Chondrocyte (in vitro differentiated cells): ENCODE results near the gene FASTK. TPM values are rescaled to one million over a fixed set of nuclear protein-coding genes. Genes with fewer than 3 reads are reported as not detected.

Experiments
- DNase-seq: peaks from one replicate; pipeline ENCODE4 v3.0.0; 2021; ENCODE audit warnings: mixed read lengths, low spot score
- H3K27ac Mint-ChIP-seq: one replicate; pipeline ENCODE4 v1.8.0; 2021; ENCODE audit warnings: mild to moderate bottlenecking, moderate library complexity, mixed read lengths; ENCODE audit not compliant: unreplicated experiment
- H3K27me3 Mint-ChIP-seq: 2 replicates; pipeline ENCODE4 v1.8.0; 2021; ENCODE audit warnings: low read depth, mixed read lengths
- H3K36me3 Mint-ChIP-seq: 2 replicates; pipeline ENCODE4 v1.8.0; 2021; ENCODE audit warnings: low read depth, mixed read lengths
- H3K4me1 Mint-ChIP-seq: 2 replicates; pipeline ENCODE4 v1.8.0; 2021; ENCODE audit warnings: low read depth, mild to moderate bottlenecking, mixed read lengths
- H3K4me3 Mint-ChIP-seq: one replicate; pipeline ENCODE4 v1.8.0; 2021; ENCODE audit warnings: mild to moderate bottlenecking, moderate library complexity, mixed read lengths; ENCODE audit not compliant: unreplicated experiment
- H3K9me3 Mint-ChIP-seq: 2 replicates; pipeline ENCODE4 v1.8.0; 2021; ENCODE audit warnings: low read depth, mixed read lengths
- CTCF ChIP-seq: fragments of 200-600 bp; sonication (generic); IDR thresholded peaks from 2 replicates; pipeline ENCODE4 v1.5.0; 2021; ENCODE audit warnings: antibody characterized with exemption, mild to moderate bottlenecking, moderate library complexity
- total RNA-seq: library from RNA; stranded (reverse); gene quantifications from 3 replicates; pipeline ENCODE4 v1.2.1, GENCODE V29; 2021

Gene FASTK
- total RNA-seq, 1 donor from 2014 or later: 83.8 TPM

GRCh38 chr7:151107882-151108281 lies 27.3 kb upstream of the FASTK start:
- Mint-ChIP-seq H3K27ac (no peak overlapping the region), H3K36me3 (no peaks in the 10 kb centered on the region), H3K4me1 (peaks cover 31% of the 10 kb centered on the region), H3K27me3 (no peaks in the 10 kb centered on the region), H3K9me3 (no peaks in the 10 kb centered on the region), H3K4me3 (no peak overlapping the region)
- DNase-seq: no peak
- no peak for TF ChIP-seq CTCF

- Mint-ChIP-seq H3K4me1 (peaks cover 27% of the 10 kb centered on the region), H3K36me3 (no peaks in the 10 kb centered on the region), H3K4me3 (peak overlapping the region; percentile 33), H3K27me3 (no peaks in the 10 kb centered on the region), H3K27ac (peak overlapping the region; percentile 89), H3K9me3 (no peaks in the 10 kb centered on the region)
- DNase-seq: no peak
- no peak for TF ChIP-seq CTCF
These were observed 24.0 kb upstream of the FASTK start for GRCh38 chr7:151104411-151105235.

- TF ChIP-seq CTCF: no peak
- no peaks in the 10 kb centered on the region for H3K9me3 Mint-ChIP-seq
- H3K4me1 Mint-ChIP-seq: peaks cover 24% of the 10 kb centered on the region
- no peaks in the 10 kb centered on the region for H3K36me3 Mint-ChIP-seq
- DNase-seq: no peak
- H3K27me3 Mint-ChIP-seq: no peaks in the 10 kb centered on the region
- no peak overlapping the region for H3K27ac Mint-ChIP-seq
- no peak overlapping the region for H3K4me3 Mint-ChIP-seq
These were observed 23.4 kb upstream of the FASTK start for GRCh38 chr7:151103973-151104372.

- H3K36me3 Mint-ChIP-seq: no peaks in the 10 kb centered on the region
- H3K4me1 Mint-ChIP-seq: peaks cover 24% of the 10 kb centered on the region
- no peaks in the 10 kb centered on the region for H3K27me3 Mint-ChIP-seq
- H3K9me3 Mint-ChIP-seq: no peaks in the 10 kb centered on the region
- no peak for TF ChIP-seq CTCF
- no peak overlapping the region for H3K27ac Mint-ChIP-seq
- H3K4me3 Mint-ChIP-seq: no peak overlapping the region
- no peak for DNase-seq
These were observed 22.4 kb upstream of the FASTK start for GRCh38 chr7:151102991-151103390.

GRCh38 chr7:151101621-151102396 lies 21.2 kb upstream of the FASTK start:
- no peaks in the 10 kb centered on the region for H3K36me3 Mint-ChIP-seq
- no peak overlapping the region for H3K27ac Mint-ChIP-seq
- no peak for DNase-seq
- no peak for TF ChIP-seq CTCF
- peaks cover 24% of the 10 kb centered on the region for H3K4me1 Mint-ChIP-seq
- H3K9me3 Mint-ChIP-seq: no peaks in the 10 kb centered on the region
- no peaks in the 10 kb centered on the region for H3K27me3 Mint-ChIP-seq
- H3K4me3 Mint-ChIP-seq: no peak overlapping the region
